ENCODE data around the gene CCL4.

The CCL4 gene

DNA sequence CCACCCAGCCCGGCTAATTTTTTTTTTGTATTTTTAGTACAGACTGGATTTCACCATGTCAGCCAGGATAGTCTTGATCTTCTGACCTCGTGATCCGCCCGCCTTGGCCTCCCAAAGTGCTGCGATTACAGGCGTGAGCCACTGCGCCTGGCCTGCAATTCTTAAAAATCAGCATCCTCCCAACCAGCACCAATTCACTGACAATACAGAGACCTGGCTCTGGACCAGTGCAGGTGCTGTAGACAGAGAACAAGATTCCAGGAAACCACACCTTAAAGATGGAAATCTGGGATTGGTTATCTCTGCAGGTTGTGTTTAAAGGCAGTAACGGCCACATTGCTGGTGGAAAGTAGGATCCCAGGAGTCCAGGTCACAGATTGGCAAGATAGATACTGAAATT, 39.2 kb downstream of the CCL4 start:
- in situ Hi-C loops (cut with HindIII; ENCODE audit: low pct_unique_long_range_greater_than_20kb, low sequenced_read_pairs) = no loop called here
- no peak for DNase-seq (ENCODE audit: low read depth in 1 of 2, low spot score in 1 of 2)
- TF ChIP-seq JUND (IDR thresholded peaks at IDR 0.05; ENCODE audit: low read depth) = no peak

DNA sequence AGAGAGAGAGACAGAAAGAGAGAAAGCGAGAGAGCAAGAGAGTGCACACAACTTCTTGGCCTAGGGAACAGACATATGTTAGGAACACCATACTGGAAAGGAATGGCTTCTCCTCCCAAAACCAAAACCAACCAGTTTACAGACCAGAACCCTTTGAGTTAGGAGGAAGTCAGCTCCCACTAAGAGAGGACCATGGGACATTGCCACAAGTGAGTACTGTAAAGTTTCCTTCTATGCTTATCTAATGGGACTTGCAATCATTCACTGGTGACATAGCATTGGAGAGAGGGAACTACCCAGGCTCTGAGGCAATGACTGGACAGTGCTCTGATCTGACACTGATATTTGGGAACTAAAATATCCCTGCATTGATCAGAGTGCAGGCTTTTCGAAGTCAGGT, 40.4 kb downstream of the CCL4 start:
- no peak for DNase-seq (ENCODE audit: low read depth in 1 of 2, low spot score in 1 of 2)
- in situ Hi-C loops (cut with HindIII; ENCODE audit: low pct_unique_long_range_greater_than_20kb, low sequenced_read_pairs) = no loop called here
- no peak for TF ChIP-seq JUND (IDR thresholded peaks at IDR 0.05; ENCODE audit: low read depth)

DNA sequence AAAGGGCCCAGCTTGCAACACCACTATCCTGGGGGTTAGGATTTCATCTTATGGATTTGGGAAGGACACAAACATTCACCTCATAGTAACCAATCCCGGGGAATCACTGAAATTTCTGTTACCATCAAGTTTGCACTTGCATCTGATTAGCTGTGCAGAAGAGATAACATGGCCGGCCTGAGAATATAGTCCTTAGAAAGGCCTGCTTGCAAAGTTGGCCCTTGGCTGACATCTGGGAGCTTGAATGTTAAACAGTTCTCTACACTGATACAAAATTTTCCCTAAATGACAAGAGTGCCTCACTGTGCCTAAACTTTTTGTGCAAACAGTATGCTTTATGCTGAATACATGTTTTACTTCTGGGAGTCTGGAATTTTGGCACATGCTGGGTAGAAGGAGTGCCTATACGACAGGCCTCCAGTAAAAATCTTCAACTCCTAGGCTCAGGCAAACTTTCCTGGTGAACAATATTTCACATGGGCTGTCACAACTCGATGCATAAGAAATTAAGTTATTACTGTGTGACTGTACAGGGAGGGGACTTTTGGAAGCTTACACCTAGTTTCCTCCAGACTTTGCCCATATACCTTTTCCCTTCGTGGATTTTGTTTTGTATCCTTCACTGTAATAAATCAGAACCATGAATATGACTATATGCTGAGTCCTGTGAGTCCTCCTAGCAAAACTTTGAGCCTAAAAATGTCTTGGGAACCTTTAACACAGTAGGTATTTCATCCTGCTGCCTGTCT, 41.5 kb downstream of the CCL4 start:
- no peak for TF ChIP-seq JUND (IDR thresholded peaks at IDR 0.05; ENCODE audit: low read depth)
- DNase-seq (ENCODE audit: low read depth in 1 of 2, low spot score in 1 of 2) = no peak
- in situ Hi-C loops (cut with HindIII; ENCODE audit: low pct_unique_long_range_greater_than_20kb, low sequenced_read_pairs) = no loop called here

DNA sequence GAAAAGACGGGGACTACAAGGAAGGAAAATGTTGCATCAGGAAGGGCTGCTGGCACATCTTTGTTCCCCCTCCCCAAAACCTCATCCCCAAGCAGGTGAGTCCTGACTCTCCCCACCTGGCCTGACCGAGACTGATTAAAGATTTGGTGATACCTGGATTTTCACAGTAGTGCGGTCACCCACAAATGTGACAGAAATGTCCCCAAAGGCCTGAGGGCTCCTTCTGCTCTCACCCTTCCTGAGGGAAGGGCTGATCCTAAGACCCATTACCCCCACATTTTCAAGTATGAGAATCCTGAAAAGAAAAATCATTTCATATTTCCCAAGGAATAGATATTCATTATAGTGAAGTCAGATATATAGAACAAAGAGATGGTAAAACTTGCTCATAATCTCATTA, 44.0 kb downstream of the CCL4 start:
- in situ Hi-C loops (cut with HindIII; ENCODE audit: low pct_unique_long_range_greater_than_20kb, low sequenced_read_pairs) = no loop called here
- no peak for DNase-seq (ENCODE audit: low read depth in 1 of 2, low spot score in 1 of 2)
- TF ChIP-seq JUND (IDR thresholded peaks at IDR 0.05; ENCODE audit: low read depth) = no peak

DNA sequence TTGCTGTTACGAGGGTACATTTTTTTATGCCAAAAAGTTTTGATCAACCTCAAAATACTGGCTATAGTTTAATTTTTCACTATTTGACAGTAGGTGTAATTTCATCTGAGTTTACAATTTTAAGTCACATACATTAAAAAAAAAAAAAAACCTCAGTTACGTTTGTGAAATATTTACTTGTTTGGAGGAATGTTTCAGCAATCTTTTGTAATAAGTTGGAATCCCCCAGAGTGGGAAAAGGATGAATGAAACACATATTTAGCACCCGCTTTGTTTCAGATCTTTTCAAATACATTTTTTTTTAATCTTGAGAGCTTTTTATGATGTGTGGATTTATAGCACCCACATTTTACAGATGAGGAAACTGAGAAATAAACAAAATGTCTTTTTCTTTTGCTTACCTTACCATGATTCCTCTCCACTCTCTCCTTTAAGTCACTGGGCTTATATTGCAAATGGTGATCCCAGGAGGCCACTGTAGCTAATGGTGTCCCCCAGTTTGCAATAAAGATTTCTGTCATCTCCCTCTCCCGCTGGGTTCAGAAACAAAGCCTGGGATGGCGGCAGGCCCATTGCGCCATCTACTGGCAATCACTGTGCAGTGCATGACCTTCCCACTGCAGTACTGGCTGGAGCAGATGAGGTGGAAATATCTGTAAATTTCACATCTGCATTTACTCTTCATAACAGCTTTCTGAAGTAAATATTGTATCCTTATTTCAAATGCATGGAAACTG, 45.1 kb downstream of the CCL4 start:
- in situ Hi-C loops (cut with HindIII; ENCODE audit: low pct_unique_long_range_greater_than_20kb, low sequenced_read_pairs) = no loop called here
- no peak for TF ChIP-seq JUND (IDR thresholded peaks at IDR 0.05; ENCODE audit: low read depth)
- peak; percentile 70 to 76 for DNase-seq (ENCODE audit: low read depth in 1 of 2, low spot score in 1 of 2)

DNA sequence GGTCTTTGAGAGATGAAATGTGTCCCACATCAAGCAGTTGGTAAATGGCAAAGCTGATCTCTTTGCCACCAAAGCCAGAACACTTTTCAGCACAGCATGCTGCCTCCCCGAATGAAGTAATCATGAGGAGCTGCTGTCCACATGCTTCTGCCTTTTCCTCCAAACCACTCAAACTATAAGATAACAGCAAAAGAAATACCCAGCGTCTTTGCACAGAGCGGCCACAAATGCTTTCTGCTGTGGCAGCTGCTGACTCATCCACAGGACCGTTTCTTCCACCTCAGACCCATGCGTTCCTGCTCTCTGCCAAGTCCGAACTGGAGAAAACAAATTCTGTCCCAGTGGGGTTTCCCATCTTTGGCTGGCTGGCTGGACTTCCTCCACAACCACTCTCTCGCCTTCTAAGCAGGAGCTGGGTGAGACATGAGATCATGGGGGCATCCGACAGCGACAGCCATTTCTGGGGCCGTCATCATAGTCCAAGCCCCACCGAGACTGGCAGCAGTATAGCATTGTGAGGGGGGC, 45.7 kb downstream of the CCL4 start:
- DNase-seq (ENCODE audit: low read depth in 1 of 2, low spot score in 1 of 2) = no peak
- no peak for TF ChIP-seq JUND (IDR thresholded peaks at IDR 0.05; ENCODE audit: low read depth)
- in situ Hi-C loops (cut with HindIII; ENCODE audit: low pct_unique_long_range_greater_than_20kb, low sequenced_read_pairs) = no loop called here

DNA sequence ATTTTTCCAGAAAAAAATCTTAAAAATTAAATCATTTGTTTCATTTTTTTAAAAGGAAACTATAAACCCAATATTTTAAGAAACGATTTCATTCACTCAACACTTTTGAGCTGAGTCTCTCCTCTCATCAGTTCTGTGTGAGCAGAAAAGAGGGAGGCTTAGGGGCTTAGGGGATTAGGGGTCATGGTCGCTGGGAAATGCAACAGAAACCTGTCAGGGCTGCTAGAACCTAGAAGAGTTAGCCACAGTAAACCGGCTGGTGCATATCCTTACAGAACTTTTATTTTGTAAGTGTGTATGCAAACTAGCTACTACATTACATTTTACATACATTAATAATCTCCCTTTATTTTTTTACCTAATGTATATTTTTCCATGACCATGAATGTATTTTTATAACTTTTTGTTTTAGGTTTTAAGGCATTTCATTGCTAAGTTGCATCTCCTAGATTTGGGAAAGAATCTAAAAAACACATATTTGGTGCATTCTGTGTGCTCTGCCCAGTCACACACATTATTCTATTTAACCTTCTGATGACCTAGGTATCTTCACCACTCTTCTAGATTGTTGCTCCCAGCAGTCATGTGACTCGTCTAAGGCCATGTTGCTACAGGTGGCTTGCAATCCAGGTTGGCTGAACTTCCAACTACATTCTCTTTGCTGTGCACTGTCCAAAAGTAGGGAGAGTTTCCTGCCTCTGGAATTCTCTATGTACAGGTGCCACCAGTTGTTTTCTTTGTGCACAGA, 48.4 kb downstream of the CCL4 start:
- TF ChIP-seq JUND (IDR thresholded peaks at IDR 0.05; ENCODE audit: low read depth) = no peak
- no peak for DNase-seq (ENCODE audit: low read depth in 1 of 2, low spot score in 1 of 2)
- in situ Hi-C loops (cut with HindIII; ENCODE audit: low pct_unique_long_range_greater_than_20kb, low sequenced_read_pairs) = no loop called here

DNA sequence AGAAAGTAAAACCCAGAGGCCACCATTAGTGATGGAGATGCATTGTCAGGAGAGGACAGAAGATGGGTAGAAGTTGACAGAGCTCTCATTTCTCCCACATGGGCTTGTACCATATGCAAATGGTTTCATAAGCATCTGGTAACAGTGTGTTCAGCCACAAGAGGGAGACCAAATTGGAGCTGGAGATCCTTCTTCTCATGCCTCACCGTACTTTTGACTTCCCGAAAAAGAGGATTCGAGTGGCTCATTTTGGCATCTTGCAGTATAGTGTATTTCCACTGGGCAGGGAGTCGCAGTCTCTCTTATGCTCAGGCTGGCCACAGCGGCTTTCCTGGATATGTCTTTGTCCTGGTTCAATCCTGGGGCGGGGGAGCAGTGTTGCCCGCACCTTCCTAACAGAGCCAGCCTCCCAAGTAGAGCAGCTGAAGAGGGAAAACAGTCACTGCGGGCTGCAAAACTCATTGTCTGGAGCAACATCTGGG, 49.1 kb downstream of the CCL4 start:
- in situ Hi-C loops (cut with HindIII; ENCODE audit: low pct_unique_long_range_greater_than_20kb, low sequenced_read_pairs) = no loop called here
- TF ChIP-seq JUND (IDR thresholded peaks at IDR 0.05; ENCODE audit: low read depth) = no peak
- DNase-seq (ENCODE audit: low read depth in 1 of 2, low spot score in 1 of 2) = peak; percentile 51 to 80

DNA sequence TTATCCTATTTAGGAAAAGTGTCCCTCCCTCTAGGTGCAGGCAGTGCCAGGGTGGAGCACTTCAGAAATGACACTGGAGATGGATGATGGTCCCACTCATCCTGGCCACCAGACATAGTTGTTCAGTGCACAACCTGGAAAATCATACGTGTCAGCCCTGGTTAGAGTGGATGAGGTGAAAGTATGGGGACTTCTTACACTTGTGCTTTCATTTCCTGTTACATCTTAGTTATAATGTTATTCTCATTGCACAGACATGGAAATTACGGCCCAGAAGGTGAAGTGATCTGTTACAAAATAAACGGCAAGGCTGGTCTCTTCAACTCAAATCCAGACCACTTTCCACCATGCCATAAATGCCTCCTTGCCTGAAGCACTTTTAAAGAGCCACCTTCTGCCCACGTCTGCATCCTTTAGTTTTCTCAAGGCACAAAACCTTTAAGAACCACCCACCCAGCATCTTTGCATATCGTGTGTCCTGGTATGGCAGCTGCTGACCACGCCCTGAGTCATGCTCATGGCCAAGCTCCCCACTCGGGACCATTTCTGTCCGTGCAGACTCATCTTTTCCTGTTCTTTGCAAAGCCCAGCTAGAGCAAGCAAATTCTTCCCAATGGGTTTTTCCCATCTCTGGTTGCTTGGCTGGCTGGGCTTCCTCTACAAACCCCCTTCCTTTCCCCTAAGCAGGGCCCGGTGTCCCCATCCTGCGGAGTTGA, 50.4 kb downstream of the CCL4 start:
- DNase-seq (ENCODE audit: low read depth in 1 of 2, low spot score in 1 of 2) = no peak
- in situ Hi-C loops (cut with HindIII; ENCODE audit: low pct_unique_long_range_greater_than_20kb, low sequenced_read_pairs) = no loop called here
- no peak for TF ChIP-seq JUND (IDR thresholded peaks at IDR 0.05; ENCODE audit: low read depth)
